Measurements from ENCODE around the gene SDCBP2. TPM values are rescaled to one million over a fixed set of nuclear protein-coding genes. Genes with fewer than 3 reads are reported as not detected.

The SDCBP2 gene
- total RNA-seq, 1 donor from 2014 or later = 9.4 TPM

- DNase-seq = no peak
Measured at GRCh38 chr20:1296117-1296610, 32.8 kb downstream of the SDCBP2 start.

- no peak for DNase-seq
Measured at GRCh38 chr20:1295276-1295930, 33.5 kb downstream of the SDCBP2 start.

- DNase-seq = no peak
Measured at GRCh38 chr20:1294497-1294896, 34.4 kb downstream of the SDCBP2 start.

- DNase-seq = no peak
Measured at GRCh38 chr20:1293641-1294379, 35.1 kb downstream of the SDCBP2 start.

GRCh38 chr20:1292620-1293019 lies 36.3 kb downstream of the SDCBP2 start:
- no peak for DNase-seq

GRCh38 chr20:1291191-1291741 lies 37.7 kb downstream of the SDCBP2 start:
- DNase-seq = peak; percentile 4

- DNase-seq = no peak
Measured at GRCh38 chr20:1287787-1288569, 41.0 kb downstream of the SDCBP2 start.

- DNase-seq = no peak
Measured at GRCh38 chr20:1287306-1287705, 41.6 kb downstream of the SDCBP2 start.

- no peak for DNase-seq
Measured at GRCh38 chr20:1286267-1287024, 42.5 kb downstream of the SDCBP2 start.

GRCh38 chr20:1283522-1284510 lies 45.1 kb downstream of the SDCBP2 start:
- no peak for DNase-seq

- no peak for DNase-seq
Measured at GRCh38 chr20:1282966-1283365, 46.0 kb downstream of the SDCBP2 start.

GRCh38 chr20:1281279-1282057 lies 47.5 kb downstream of the SDCBP2 start:
- no peak for DNase-seq

GRCh38 chr20:1280195-1281102 lies 48.5 kb downstream of the SDCBP2 start:
- no peak for DNase-seq

GRCh38 chr20:1278993-1279392 lies 49.9 kb downstream of the SDCBP2 start:
- DNase-seq = no peak

GRCh38 chr20:1277529-1278322 lies 51.2 kb downstream of the SDCBP2 start:
- no peak for DNase-seq

GRCh38 chr20:1275919-1276318 lies 53.0 kb downstream of the SDCBP2 start:
- DNase-seq = no peak

- no peak for DNase-seq
Measured at GRCh38 chr20:1274485-1275311, 54.2 kb downstream of the SDCBP2 start.
